Measurements from ENCODE around the gene TPPP.

GRCh38 chr5:643811-644271, 49.3 kb downstream of the TPPP start:
- TF ChIP-seq CTCF (IDR thresholded peaks at IDR 0.05; ENCODE audit: low read depth, low read length) (no peak), EZH2phosphoT487 (IDR thresholded peaks at IDR 0.05; ENCODE audit: low read depth) (no peak)

Measured in OCI-LY3 (cell line).